MM.1S (cell line): Measurements from ENCODE around the gene RWDD3.

Experiments
- DNase-seq: peaks from one replicate; pipeline ENCODE4 v3.0.0-alpha.2; 2015
- H2AFZ ChIP-seq: fragments of 300-600 bp; sonication (generic); 2 replicates; pipeline ENCODE4 v1.6.0; 2016; ENCODE audit warnings: antibody characterized with exemption, low read length
- H3F3A ChIP-seq: fragments of 300-600 bp; sonication (generic); 2 replicates; pipeline ENCODE4 v1.6.1; 2016; ENCODE audit warnings: mild to moderate bottlenecking, antibody characterized with exemption, low read length, moderate library complexity, mixed read lengths; ENCODE audit not compliant: insufficient read depth
- H3K27ac ChIP-seq: fragments of 300-600 bp; sonication (generic); 2 replicates; pipeline ENCODE4 v1.5.1; 2016; ENCODE audit warnings: mild to moderate bottlenecking, low read length
- H3K27me3 ChIP-seq: fragments of 300-600 bp; sonication (generic); replicated peaks from 2 replicates; pipeline ENCODE4 v1.6.0; 2016; ENCODE audit warnings: low read length; ENCODE audit not compliant: insufficient read depth
- H3K36me3 ChIP-seq: fragments of 300-600 bp; sonication (generic); replicated peaks from 2 replicates; pipeline ENCODE4 v1.6.1; 2016; ENCODE audit warnings: mild to moderate bottlenecking, low read length, mixed read lengths; ENCODE audit not compliant: insufficient read depth
- H3K4me1 ChIP-seq: fragments of 300-600 bp; sonication (generic); 2 replicates; pipeline ENCODE4 v1.6.1; 2016; ENCODE audit warnings: low read length, mixed read lengths
- H3K4me2 ChIP-seq: fragments of 300-600 bp; sonication (generic); 2 replicates; pipeline ENCODE4 v1.6.0; 2016; ENCODE audit warnings: low read depth, low read length
- H3K4me3 ChIP-seq: fragments of 300-600 bp; sonication (generic); 2 replicates; pipeline ENCODE4 v1.5.1; 2016; ENCODE audit warnings: low read length, mixed read lengths
- H3K79me2 ChIP-seq: fragments of 300-600 bp; sonication (generic); 2 replicates; pipeline ENCODE4 v1.6.1; 2016; ENCODE audit warnings: mixed run types, low read length, mixed read lengths
- H3K9ac ChIP-seq: fragments of 300-600 bp; sonication (generic); 2 replicates; pipeline ENCODE4 v1.6.1; 2016; ENCODE audit warnings: low read length, mixed read lengths
- H3K9me2 ChIP-seq: fragments of 300-600 bp; sonication (generic); replicated peaks from 2 replicates; pipeline ENCODE4 v1.6.1; 2016; ENCODE audit warnings: mild to moderate bottlenecking, low read length, mixed read lengths; ENCODE audit not compliant: insufficient read depth
- H3K9me3 ChIP-seq: fragments of 300-600 bp; sonication (generic); replicated peaks from 2 replicates; pipeline ENCODE4 v1.6.1; 2016; ENCODE audit warnings: mild to moderate bottlenecking, low read length, mixed read lengths; ENCODE audit not compliant: insufficient read depth
- H4K20me1 ChIP-seq: fragments of 300-600 bp; sonication (generic); 2 replicates; pipeline ENCODE4 v1.6.1; 2016; ENCODE audit warnings: mild to moderate bottlenecking, low read length, moderate library complexity, mixed read lengths; ENCODE audit not compliant: insufficient read depth
- CTCF ChIP-seq: fragments of 300-600 bp; sonication (generic); IDR thresholded peaks from 2 replicates; pipeline ENCODE4 v1.5.1; 2016; ENCODE audit warnings: antibody characterized with exemption, low read length, mixed read lengths
- EZH2 ChIP-seq: fragments of 300-600 bp; sonication (generic); optimal IDR thresholded peaks from 2 replicates; pipeline ENCODE3; 2017; ENCODE audit warnings: low read depth, mild to moderate bottlenecking, antibody characterized with exemption, low read length, mixed read lengths
- EZH2phosphoT487 ChIP-seq: fragments of 300-600 bp; sonication (generic); IDR thresholded peaks from 2 replicates; pipeline ENCODE4 v1.6.1; 2018; ENCODE audit warnings: antibody characterized with exemption, low read length

RWDD3 gene

GRCh38 chr1:95245029-95245428, 11.0 kb downstream of the RWDD3 start:
- no peaks in the 10 kb centered on the region for H3K4me1 ChIP-seq
- no peak overlapping the region for H3K4me2 ChIP-seq
- no peak overlapping the region for H3K27ac ChIP-seq
- no peaks in the 10 kb centered on the region for H3K36me3 ChIP-seq
- no peaks in the 10 kb centered on the region for H3K9me2 ChIP-seq
- no peaks in the 10 kb centered on the region for H3F3A ChIP-seq
- no peak for TF ChIP-seq CTCF
- TF ChIP-seq EZH2phosphoT487 = no peak
- TF ChIP-seq EZH2 = no peak
- H3K9me3 ChIP-seq = no peaks in the 10 kb centered on the region
- no peaks in the 10 kb centered on the region for H3K79me2 ChIP-seq
- no peaks in the 10 kb centered on the region for H3K27me3 ChIP-seq
- DNase-seq = no peak
- H2AFZ ChIP-seq = no peak overlapping the region
- H4K20me1 ChIP-seq = no peaks in the 10 kb centered on the region
- no peak overlapping the region for H3K4me3 ChIP-seq
- H3K9ac ChIP-seq = no peak overlapping the region

DNA sequence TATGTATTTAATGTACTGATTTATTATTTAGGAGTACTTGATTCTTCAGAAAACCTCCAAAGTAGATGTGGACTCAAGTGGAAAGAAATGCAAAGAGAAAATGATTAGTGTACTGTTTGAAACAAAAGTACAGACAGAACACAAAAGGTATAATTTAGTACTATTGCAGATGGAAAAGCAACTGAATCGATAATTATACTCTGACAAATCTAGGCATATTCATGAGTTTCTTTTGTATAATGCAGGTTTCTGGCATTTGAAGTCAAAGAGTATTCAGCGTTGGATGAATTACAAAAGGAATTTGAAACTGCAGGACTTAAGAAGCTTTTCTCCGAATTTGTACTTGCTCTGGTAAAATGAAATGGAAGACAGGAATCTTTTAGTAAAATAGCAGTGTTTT, 12.5 kb downstream of the RWDD3 start:
- Histone ChIP-seq H3K4me3 (no peak overlapping the region), H2AFZ (no peak overlapping the region), H3K27me3 (no peaks in the 10 kb centered on the region), H3K4me1 (no peaks in the 10 kb centered on the region), H3K9me2 (no peaks in the 10 kb centered on the region), H3K27ac (no peak overlapping the region), H3K4me2 (no peak overlapping the region), H3K79me2 (no peaks in the 10 kb centered on the region), H3F3A (no peaks in the 10 kb centered on the region), H3K9ac (no peak overlapping the region), H3K9me3 (no peaks in the 10 kb centered on the region), H3K36me3 (no peaks in the 10 kb centered on the region), H4K20me1 (no peaks in the 10 kb centered on the region)
- no peak for DNase-seq
- no peak for TF ChIP-seq CTCF

DNA sequence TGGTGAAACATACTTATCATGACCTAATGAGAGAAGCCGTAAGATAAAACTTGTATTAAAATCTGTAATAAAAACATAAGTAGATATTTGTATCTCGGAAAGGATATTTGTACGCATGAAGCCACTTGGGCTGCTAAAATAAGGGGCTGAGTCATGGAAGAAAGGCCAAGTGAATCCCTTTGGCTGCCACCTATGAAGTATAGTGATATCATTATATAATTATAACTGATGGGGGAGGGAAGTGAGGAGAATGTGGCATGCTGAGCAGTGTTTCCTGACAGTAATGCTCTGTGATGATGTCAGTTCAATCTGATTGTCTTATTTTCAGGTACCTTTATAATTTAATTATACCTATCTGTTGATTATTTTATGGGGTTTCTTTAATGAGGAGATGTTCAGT, 13.6 kb downstream of the RWDD3 start:
- H3K4me3 ChIP-seq = no peak overlapping the region
- H3K27me3 ChIP-seq = no peaks in the 10 kb centered on the region
- H2AFZ ChIP-seq = no peak overlapping the region
- no peak overlapping the region for H3K27ac ChIP-seq
- no peak for TF ChIP-seq EZH2
- TF ChIP-seq CTCF = no peak
- no peak for TF ChIP-seq EZH2phosphoT487
- no peaks in the 10 kb centered on the region for H3K4me1 ChIP-seq
- H4K20me1 ChIP-seq = no peaks in the 10 kb centered on the region
- no peak overlapping the region for H3K9ac ChIP-seq
- no peaks in the 10 kb centered on the region for H3K9me3 ChIP-seq
- H3K9me2 ChIP-seq = no peaks in the 10 kb centered on the region
- no peaks in the 10 kb centered on the region for H3F3A ChIP-seq
- no peaks in the 10 kb centered on the region for H3K36me3 ChIP-seq
- H3K4me2 ChIP-seq = no peak overlapping the region
- DNase-seq = no peak
- no peaks in the 10 kb centered on the region for H3K79me2 ChIP-seq

DNA sequence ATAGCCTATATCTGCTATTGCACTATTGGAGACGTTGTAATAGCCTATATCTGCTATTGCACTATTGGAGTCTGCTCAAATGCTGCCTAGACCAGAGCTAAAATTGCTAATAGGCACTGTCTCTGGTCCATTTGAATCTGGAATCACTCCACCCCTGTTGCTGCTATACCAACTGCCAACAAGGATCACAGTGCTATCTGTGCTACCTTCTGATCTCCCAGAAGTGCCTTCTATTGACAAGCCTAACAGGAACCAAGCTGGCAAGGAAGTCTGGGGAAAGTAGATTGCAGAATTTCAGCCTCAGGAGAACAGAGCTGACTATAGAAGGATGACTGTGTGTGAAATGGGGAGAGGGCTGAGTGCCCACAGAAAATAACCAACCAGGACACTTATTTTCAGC, 15.9 kb downstream of the RWDD3 start:
- H2AFZ ChIP-seq = no peak overlapping the region
- no peaks in the 10 kb centered on the region for H4K20me1 ChIP-seq
- no peaks in the 10 kb centered on the region for H3K9me2 ChIP-seq
- H3K27ac ChIP-seq = no peak overlapping the region
- H3K4me1 ChIP-seq = no peaks in the 10 kb centered on the region
- no peak overlapping the region for H3K4me2 ChIP-seq
- H3K4me3 ChIP-seq = no peak overlapping the region
- no peaks in the 10 kb centered on the region for H3K9me3 ChIP-seq
- DNase-seq = no peak
- no peak overlapping the region for H3K9ac ChIP-seq
- H3K79me2 ChIP-seq = no peaks in the 10 kb centered on the region
- H3F3A ChIP-seq = no peaks in the 10 kb centered on the region
- no peaks in the 10 kb centered on the region for H3K27me3 ChIP-seq
- TF ChIP-seq CTCF = no peak
- no peak for TF ChIP-seq EZH2phosphoT487
- no peak for TF ChIP-seq EZH2
- H3K36me3 ChIP-seq = no peaks in the 10 kb centered on the region
